H4 (cell line): Measurements from ENCODE around the gene HTD2. TPM values are rescaled to one million over a fixed set of nuclear protein-coding genes. Genes with fewer than 3 reads are reported as not detected.

Experiments used
- DNase-seq: peaks from one replicate; pipeline ENCODE4 v3.0.0-alpha.2; 2015; ENCODE audit warnings: low spot score
- total RNA-seq: library from RNA; depleted of rRNA; stranded (reverse); fragments of >200 nt; shearing (Covaris generic); gene quantifications from 2 replicates; pipeline ENCODE4 v1.2.3, GENCODE V29; 2014; rRNA removed

The HTD2 gene
- total RNA-seq, 1 experiment from 2014 or later = 7.1 TPM

DNA sequence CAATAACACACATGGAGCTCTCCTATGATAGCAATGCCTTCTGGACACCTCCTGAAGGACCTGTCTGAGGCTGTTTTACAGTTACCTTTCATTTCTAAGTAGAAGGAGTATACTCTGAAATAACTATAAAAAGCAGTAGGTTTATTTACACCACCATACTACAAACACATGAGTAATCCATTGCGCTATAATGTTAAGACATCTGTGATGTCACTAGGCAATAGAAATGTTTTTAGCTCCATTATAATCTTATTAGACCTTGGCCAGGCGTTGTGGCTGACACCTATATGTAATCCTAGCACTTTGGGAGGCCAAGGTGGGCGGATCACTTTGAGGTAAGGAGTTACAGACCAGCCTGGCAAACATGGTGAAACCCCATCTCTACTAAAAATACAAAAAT lies 51.1 kb downstream of the HTD2 start:
- DNase-seq = no peak

DNA sequence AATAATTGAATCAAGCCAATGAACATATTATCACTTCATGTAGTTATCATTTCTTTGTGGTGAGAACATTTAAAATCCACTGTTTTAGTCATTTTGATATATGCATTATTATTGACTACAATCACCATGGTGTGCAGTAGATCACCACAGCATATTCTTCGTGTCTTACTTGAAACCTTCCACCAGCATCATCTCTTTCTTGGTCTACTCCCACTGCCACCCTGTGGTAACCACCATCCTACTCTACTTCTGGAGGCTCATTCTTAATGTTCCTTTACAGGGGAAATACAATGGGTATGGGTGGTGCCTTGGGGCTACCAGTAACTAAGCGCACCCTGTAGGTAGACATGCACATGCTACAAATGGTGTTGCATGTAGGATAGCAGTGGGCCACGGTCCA lies 51.8 kb downstream of the HTD2 start:
- DNase-seq = no peak

DNA sequence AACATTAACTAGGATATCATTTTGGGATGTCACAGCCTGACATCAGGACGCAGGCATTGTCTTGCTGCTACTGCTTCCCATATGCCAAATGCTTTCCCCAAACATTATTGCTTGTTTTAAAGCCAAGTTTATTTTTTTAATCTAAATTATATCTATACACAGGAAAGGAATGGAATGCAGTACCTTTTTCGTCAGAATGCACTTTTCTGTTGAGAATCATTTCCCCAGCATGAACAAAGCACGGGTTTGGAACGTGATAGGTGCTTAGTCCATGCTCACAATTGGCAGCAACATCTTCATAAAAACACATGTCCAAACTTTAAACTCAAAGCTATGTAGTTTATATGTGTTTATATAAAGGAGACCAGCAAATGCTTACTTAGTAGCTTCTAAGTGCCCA lies 52.5 kb downstream of the HTD2 start:
- DNase-seq = no peak

DNA sequence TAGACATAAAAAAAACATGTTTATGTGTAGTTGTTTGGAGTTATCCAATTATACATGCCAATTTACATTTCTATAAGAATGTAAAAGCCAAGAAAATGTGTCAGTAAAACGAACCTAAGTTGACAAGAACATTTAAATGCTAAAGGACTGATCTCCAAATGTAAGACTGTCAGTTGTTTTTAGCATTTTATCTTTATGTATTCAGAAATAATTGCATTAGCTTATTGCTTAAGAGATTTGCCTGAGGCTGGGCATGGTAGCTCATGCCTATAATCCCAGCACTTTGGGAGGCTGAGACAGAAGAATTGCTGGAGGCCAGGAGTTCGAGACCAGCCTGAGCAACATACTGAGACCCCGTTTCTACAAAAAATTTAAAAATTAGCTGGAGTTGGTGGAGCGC lies 53.3 kb downstream of the HTD2 start:
- DNase-seq = no peak

DNA sequence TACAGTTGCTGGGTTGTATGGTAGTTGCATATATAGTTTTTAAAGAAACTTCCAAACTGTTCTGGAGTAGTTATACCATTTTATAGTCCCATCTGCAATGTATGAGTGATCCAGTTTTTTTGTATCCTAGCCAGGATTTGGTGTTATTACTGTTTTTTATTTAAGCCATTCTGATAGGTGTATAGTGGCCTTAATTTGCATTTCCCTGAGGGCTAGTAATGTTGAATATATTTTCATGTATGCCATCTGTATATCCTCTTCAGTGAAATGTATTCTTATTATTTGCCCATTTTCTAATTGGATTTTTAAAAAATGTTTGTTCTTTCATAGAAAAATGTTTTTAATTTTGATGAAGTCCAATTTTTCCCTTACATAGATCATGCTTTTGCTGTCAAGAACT lies 55.5 kb downstream of the HTD2 start:
- DNase-seq = no peak

DNA sequence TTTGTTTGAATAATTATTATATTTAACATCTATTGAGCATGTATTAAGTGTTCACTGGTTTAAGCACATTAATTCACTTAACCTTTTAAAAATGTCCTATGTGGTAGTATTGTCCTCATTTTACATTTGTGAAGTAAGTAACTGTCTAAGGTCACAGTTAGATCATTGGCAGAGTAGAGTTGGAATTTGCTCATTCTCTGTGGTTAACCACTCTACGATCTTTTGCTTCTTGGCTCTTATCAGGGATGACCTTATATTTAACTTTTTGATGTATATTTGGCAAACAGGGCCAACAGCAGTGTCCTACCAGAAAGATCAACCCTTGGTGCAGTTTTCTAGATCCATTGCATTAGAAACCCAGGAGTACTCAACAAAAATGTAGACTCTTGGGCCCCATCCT lies 60.4 kb downstream of the HTD2 start:
- DNase-seq = no peak

DNA sequence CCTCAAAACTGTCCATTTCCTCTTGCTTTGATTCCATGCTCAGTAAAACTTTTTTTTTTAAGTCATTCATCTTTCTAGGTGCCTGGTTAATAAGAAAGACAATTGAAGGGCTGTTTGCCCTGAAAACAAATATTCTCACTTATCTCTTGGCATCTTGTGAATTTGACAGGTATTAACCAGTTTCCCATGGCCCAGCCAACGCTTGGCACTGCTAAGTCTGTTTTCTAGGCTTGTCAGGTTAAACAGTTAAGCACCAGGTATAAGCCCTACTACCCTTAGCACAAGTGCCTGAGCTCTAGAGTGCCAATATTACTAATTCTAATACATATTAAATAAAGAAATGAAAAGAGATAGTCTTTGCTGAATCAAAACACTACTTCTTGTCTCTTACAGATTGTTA lies 62.7 kb downstream of the HTD2 start:
- no peak for DNase-seq

Other genes starting within 250 kb of the HTD2 start
- gene DNASE1L3, start 95.5 kb upstream of the HTD2 start, total RNA-seq = not detected in 2 replicates
- gene ABHD6, start 68.7 kb upstream of the HTD2 start, total RNA-seq = 7.8 and 10.8 TPM in 2 replicates
- 6.2 and 12.0 TPM in 2 replicates for gene RPP14, start 275 bp upstream of the HTD2 start, total RNA-seq
- gene PXK, start 26.4 kb downstream of the HTD2 start, total RNA-seq = 41.7 and 48.8 TPM in 2 replicates
- gene PDHB, start 127.3 kb downstream of the HTD2 start, total RNA-seq = 172 and 193 TPM in 2 replicates
- 7.9 and 11.1 TPM in 2 replicates for gene KCTD6, start 185.6 kb downstream of the HTD2 start, total RNA-seq
- gene ACOX2, start 230.7 kb downstream of the HTD2 start, total RNA-seq = 3.8 and 5.7 TPM in 2 replicates